Psoas muscle (tissue), 8 donors: ENCODE data around the gene NSF. TPM values are rescaled to one million over a fixed set of nuclear protein-coding genes. Genes with fewer than 3 reads are reported as not detected.
"Not testable (repeated sequence)": the region's sequence is repeated elsewhere in the genome, so short reads cannot be mapped to it uniquely, and the experiment has no call there.

Source experiments
- ATAC-seq, 4 donors: fragments of 200-7000 bp; cut with Tn5 transposase; one replicate each; pipeline ENCODE4 v1.9.1; 2020; ENCODE audit warnings: moderate library complexity in 3 of 4, mild to moderate bottlenecking in 2 of 4
- DNase-seq, 2 donors: peaks; one replicate each; pipeline ENCODE4 v3.0.0-alpha.2; 2020
- H3K27ac ChIP-seq: fragments of 200-600 bp; one replicate; pipeline ENCODE4 v1.8.0; 2022
- H3K27me3 ChIP-seq, 3 donors: fragments of 200-600 bp in 1 of 3; one replicate each; pipeline versions ENCODE4 v1.6.1 to v1.8.0; 2013 to 2022; ENCODE audit warnings: low read length in 2 of 3, mild to moderate bottlenecking in 2 of 3, moderate library complexity in 1 of 3; ENCODE audit not compliant: insufficient read depth in 3 of 3
- H3K36me3 ChIP-seq, 2 donors: fragments of 200-600 bp in 1 of 2; one replicate each; pipeline versions ENCODE4 v1.6.1 to v1.8.0; 2013 to 2022; ENCODE audit warnings: low read depth in 1 of 2, mild to moderate bottlenecking in 1 of 2, moderate library complexity in 1 of 2; ENCODE audit not compliant: insufficient read depth in 1 of 2
- H3K4me1 ChIP-seq: fragments of 200-600 bp; one replicate; pipeline ENCODE4 v1.8.0; 2022
- H3K4me3 ChIP-seq: fragments of 200-600 bp; one replicate; pipeline ENCODE4 v1.8.0; 2022; ENCODE audit warnings: mild to moderate bottlenecking
- H3K9me3 ChIP-seq: fragments of 200-600 bp; one replicate; pipeline ENCODE4 v1.8.0; 2022
- WGBS, 3 donors: extraction: QIAGEN DNeasy Blood & Tissue Kit; methylation state at CpG; one replicate each; pipeline versions ENCODE4 v1.1.6 to v1.1.7; 2013; 5-methylcytosine and 5-hydroxymethylcytosine counted together
- intact Hi-C, 2 donors: fragments of 100-400 bp; cut with DNase I; formaldehyde crosslinking; loops; one replicate each; pipeline versions ENCODE4 v1.11.0 to v1.14.2; 2022
- polyA plus RNA-seq, 3 donors: library from polyadenylated mRNA; stranded (reverse); fragments of 200-250 nt; gene quantifications; one replicate each; pipeline ENCODE4 v1.2.3, GENCODE V29; 2013
- total RNA-seq, 4 donors: library from RNA; stranded (reverse); fragmentation: NEBNext Ultra II Directional in 2 of 4; extraction: Animal tissue kit (Norgen Biotek cat#: 25700) in 2 of 4; gene quantifications; one replicate each; pipeline versions ENCODE4 v1.2.1 to v1.2.4, GENCODE V29; 2021 to 2023
- TF ChIP-seq, protein P1 (sequence below): fragments of 200-600 bp; IDR thresholded peaks from one replicate; pipeline ENCODE4 v1.8.0; 2022; ENCODE audit warnings: antibody characterized with exemption
- donor health status: healthy with polysubstance abuse.
- donor health status: DM: no; HTN: no; CAD: no; lungs with moderate emphysema.
- donor health status: Bipolar disorder and iron deficiency.
- donor health status: healthy.
- donor health status: DM: yes; HTN: yes; CAD: no.
- donor health status: DM: no; HTN: no; CAD: no.
- donor health status: DM: no; HTN: no; CAD: no.
- donor health status: DM: yes; HTN: yes; CAD: no.

NSF gene
- total and polyA plus RNA-seq, 7 donors = 19.3 to 103 (median 40.2) TPM

DNA sequence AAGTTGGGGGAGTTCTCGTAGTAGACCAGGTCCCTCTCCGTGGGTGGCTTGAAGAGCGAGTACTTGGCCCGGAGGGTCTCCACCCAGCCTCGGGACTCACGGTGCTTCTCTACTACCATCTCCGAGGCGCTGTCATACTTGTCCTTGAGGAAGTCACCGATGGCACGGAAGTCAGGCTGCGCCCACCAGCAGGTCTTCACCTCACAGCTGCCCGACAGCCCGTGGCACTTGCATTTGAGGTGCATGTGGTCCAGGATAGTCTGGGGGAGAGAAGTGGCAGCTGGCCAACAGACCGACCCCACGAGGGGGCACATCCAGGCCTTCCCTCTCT is 178.0 kb downstream of the NSF start:
- DNase-seq (no peak), ATAC-seq (no peak)
- WGBS, 3 donors = 92 to 95% (median 93%) methylated on average over 15 of the region's 15 CpGs
- no peak overlapping the region for H3K27ac ChIP-seq
- no peaks in the 10 kb centered on the region for H3K36me3 ChIP-seq
- peaks cover 0 to 50% (median 14%) of the 10 kb centered on the region in 3 donors for H3K27me3 ChIP-seq
- intact Hi-C loops = no loop called here
- TF ChIP-seq, protein P1, sequence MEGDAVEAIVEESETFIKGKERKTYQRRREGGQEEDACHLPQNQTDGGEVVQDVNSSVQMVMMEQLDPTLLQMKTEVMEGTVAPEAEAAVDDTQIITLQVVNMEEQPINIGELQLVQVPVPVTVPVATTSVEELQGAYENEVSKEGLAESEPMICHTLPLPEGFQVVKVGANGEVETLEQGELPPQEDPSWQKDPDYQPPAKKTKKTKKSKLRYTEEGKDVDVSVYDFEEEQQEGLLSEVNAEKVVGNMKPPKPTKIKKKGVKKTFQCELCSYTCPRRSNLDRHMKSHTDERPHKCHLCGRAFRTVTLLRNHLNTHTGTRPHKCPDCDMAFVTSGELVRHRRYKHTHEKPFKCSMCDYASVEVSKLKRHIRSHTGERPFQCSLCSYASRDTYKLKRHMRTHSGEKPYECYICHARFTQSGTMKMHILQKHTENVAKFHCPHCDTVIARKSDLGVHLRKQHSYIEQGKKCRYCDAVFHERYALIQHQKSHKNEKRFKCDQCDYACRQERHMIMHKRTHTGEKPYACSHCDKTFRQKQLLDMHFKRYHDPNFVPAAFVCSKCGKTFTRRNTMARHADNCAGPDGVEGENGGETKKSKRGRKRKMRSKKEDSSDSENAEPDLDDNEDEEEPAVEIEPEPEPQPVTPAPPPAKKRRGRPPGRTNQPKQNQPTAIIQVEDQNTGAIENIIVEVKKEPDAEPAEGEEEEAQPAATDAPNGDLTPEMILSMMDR = no peak
- H3K4me3 ChIP-seq = no peak overlapping the region
- H3K4me1 ChIP-seq = peaks cover 6% of the 10 kb centered on the region
- no peaks in the 10 kb centered on the region for H3K9me3 ChIP-seq

DNA sequence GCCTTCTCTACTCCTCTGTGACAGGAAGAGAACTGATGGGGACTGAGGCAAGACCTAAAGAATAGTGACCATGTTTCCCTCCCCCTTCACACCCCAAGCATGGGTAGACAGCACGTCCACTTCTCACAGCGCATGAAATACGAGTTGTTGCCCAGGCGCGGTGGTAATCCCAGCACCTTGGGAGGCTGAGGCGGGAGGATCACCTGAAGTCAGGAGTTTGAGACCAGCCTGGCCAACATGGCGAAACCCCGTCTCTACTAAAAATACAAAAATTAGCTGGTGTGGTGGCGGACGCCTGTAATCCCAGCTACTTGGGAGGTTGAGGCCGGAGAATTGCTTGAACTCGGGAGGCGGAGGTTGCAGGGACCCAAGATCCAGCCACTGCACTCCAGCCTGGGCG is 178.4 kb downstream of the NSF start:
- ATAC-seq, intact Hi-C loops, H3K4me3 ChIP-seq, DNase-seq, H3K9me3 ChIP-seq, H3K36me3 ChIP-seq, H3K4me1 ChIP-seq, H3K27ac ChIP-seq: not testable (repeated sequence)
- peaks cover 0 to 50% (median 14%) of the 10 kb centered on the region in 3 donors for H3K27me3 ChIP-seq
- 94 to 97% (median 96%) methylated on average over 14 of the region's 14 CpGs for WGBS, 3 donors

DNA sequence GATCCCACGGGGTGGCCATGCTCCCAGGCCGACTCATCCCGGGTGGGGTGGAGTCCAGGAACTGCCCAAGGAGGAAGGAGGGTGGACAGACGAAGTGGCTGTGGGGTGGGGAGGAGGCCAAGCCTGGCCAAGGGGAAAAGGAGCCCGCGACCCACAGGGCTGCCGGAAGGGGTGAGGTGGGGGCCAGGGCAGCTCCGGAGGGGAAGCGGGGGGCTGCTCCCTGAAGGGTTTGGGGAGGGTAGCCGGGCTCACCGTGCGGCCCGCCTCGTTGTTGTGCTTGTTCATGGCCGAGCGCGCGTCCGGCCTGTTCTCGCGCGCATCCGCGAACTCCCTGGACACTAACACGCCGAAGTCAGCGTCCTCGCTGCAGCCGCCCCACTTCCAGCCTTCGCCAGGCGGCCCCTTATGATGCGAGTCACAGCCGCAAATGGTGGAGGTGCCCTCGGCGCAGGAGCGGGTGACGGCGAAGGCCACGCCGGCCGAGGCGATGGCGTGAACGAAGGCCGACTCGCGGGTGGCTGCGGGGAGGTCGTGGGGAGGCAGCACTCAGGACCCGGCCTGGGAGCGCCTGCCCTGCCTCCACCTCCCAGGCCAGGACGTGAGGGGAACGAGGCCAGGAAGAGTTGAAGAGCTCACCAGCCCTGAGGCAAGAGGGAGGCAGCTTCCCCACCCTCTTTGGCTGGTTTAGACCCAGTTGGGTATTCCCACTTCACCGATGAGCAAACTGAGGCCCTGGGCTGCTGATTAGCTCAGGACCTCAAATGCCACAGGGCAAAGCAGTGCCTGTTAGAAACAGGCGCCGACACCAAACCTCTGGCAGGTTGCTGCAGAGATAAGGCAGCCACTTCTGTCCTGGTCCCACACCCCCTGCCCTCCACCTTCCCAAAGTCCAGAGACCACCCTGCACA is 179.3 kb downstream of the NSF start:
- H3K4me3 ChIP-seq = peak overlapping the region; percentile 54
- peaks cover 6% of the 10 kb centered on the region for H3K4me1 ChIP-seq
- no peaks in the 10 kb centered on the region for H3K9me3 ChIP-seq
- ATAC-seq (peak in 2 of 4 donors; percentile 28 to 34), DNase-seq (peak in 1 of 2 donors; percentile 25)
- TF ChIP-seq, protein P1 = no peak
- H3K36me3 ChIP-seq = no peaks in the 10 kb centered on the region
- no peak overlapping the region for H3K27ac ChIP-seq
- WGBS, 3 donors = 13 to 18% (median 15%) methylated on average over 44 to 56 of the region's 56 CpGs
- H3K27me3 ChIP-seq = peaks cover 0 to 50% (median 14%) of the 10 kb centered on the region in 3 donors
- intact Hi-C loops = loop anchor here in 1 of 2 donors (5.0 kb wide), 1 partner anchor 47 kb away; no protein-coding TSS in a partner anchor

DNA sequence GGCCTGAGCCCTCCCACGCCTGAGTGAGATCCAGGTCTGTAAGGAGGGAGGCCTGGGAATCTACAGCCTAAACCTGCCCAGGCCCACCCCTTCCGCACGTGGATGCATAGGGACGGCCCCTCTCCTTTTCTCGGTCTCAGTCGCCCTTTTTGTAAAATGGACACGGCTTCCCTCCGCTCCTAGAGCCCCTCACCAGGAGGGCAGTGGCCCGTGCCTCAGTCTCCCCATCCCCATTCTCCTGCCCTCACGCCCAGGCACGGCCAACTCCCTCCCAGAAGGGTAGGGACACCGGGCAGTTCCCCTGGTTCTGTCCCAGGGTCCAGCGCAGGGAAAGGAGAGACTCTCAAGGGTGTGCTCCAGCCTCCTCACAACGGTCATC is 180.0 kb downstream of the NSF start:
- ATAC-seq (peak in 1 of 4 donors; percentile 17), DNase-seq (no peak)
- no peaks in the 10 kb centered on the region for H3K9me3 ChIP-seq
- 63 to 75% (median 74%) methylated on average over 14 of the region's 14 CpGs for WGBS, 3 donors
- H3K27ac ChIP-seq = no peak overlapping the region
- TF ChIP-seq, protein P1 = no peak
- peaks cover 0 to 50% (median 16%) of the 10 kb centered on the region in 3 donors for H3K27me3 ChIP-seq
- H3K36me3 ChIP-seq = no peaks in the 10 kb centered on the region
- H3K4me3 ChIP-seq = peak overlapping the region; percentile 61
- intact Hi-C loops = loop anchor here in 1 of 2 donors (5.0 kb wide), 1 partner anchor 48 kb away; no protein-coding TSS in a partner anchor
- peaks cover 6% of the 10 kb centered on the region for H3K4me1 ChIP-seq

DNA sequence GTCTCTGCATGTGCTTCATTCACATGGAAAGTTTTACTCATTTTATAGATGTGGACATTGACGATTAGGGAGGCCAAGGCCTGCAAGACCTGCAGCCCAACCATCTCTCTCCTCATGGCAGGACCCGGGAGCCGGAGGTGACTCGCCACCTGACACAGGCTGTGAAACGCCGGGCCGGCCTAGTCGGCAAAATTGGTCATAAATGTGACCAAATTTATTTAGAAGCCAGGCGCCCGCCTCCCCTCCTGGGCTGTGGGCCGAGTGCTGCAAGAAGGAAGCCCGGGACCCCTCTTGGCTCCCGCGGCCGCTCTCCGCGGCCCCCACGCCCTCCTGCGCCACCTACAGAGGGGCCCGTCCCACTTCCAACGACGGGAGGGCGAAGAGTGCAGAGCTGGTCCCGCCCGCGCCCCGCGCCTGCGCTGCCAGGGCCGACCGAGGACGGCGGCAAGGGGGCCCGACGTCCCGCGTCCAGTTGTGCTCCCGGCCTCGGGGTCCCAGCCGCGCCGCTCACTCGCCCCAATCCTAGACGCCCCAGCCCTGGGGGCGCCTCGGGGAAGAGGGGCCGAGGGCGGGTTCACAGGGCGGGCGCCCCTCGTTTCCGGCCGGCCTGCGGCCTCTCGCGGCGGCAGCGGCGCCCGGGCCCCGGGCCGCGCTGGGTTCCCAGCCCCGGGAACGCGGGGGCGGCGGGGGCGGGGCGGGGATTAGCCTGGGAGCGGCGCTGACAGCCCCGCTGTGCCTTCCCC is 180.5 kb downstream of the NSF start:
- Histone ChIP-seq H3K27me3 (peaks cover 0 to 51% (median 16%) of the 10 kb centered on the region in 3 donors), H3K4me3 (peak overlapping the region; percentile 61), H3K4me1 (peaks cover 6% of the 10 kb centered on the region), H3K36me3 (no peaks in the 10 kb centered on the region), H3K9me3 (no peaks in the 10 kb centered on the region), H3K27ac (no peak overlapping the region)
- WGBS, 3 donors = 6 to 13% (median 6%) methylated on average over 28 to 73 of the region's 73 CpGs
- peak; percentile 39 to 64 (median 48) for ATAC-seq
- peak in 1 of 2 donors; percentile 33 for DNase-seq
- TF ChIP-seq, protein P1 = no peak
- intact Hi-C loops = loop anchor here in 1 of 2 donors (5.0 kb wide), 1 partner anchor 49 kb away; no protein-coding TSS in a partner anchor
